ENCODE data around the gene EEFSEC.
A peak's percentile ranks its signal among the peaks of the same experiment; 100 is the strongest.

The EEFSEC gene

DNA sequence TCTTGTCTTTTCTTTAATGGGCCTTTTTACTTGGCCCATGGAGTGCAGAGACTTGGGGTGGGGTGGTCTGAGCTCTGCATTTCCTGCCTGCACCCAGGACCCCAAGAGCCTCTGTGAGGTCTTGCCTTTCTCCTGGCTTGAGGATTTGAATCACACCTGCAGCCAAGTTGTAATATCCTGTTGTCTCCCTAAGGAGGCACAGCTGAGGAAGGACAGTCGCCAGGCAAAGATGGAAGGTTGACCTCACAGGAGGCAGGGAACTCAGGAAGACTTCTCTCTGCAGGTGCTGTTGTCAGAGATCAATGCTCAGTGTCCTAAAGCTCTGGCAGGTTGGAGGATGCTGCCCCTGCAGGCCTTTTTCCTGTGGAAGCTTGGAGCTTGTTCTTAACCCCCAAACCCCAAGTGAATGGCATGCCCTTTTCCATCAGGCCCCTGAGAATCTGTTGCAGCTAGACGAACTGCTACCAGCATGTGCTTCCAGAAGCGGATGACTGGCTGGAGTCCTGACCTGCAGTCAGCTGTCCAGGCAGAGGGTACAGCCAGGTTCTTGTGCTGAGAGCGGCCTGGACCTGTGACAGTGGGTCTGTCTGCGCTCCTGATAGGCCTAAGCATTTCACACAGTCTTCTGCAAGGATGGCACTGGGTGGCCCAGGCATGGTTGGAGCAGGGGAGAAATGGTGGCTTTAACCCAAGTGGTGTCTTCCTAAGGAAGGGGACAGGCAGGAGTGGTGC is 120.0 kb downstream of the EEFSEC start:
- no peak for DNase-seq

- DNase-seq = no peak
These were observed 120.7 kb downstream of the EEFSEC start for GRCh38 chr3:128273841-128274573.

- no peak for DNase-seq
These were observed 121.6 kb downstream of the EEFSEC start for GRCh38 chr3:128274837-128275236.

- no peak for DNase-seq
These were observed 122.2 kb downstream of the EEFSEC start for GRCh38 chr3:128275316-128276145.

DNA sequence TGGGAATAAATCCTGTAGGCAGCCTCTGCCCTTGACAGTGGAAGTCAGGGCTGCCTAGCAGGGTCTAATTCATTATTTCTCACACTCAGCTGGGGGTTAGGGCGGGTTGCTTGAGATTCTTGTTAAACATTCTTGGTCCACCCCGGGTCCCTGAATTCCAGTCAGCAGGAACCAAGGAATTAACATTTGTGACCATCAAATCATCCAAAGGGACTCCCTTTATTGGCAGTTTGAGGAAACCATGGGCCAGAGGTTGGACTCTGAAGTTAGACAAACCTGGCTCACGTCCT is 122.8 kb downstream of the EEFSEC start:
- no peak for DNase-seq

GRCh38 chr3:128276577-128277183 is 123.4 kb downstream of the EEFSEC start:
- DNase-seq = no peak

GRCh38 chr3:128277378-128278069 is 124.2 kb downstream of the EEFSEC start:
- no peak for DNase-seq

DNA sequence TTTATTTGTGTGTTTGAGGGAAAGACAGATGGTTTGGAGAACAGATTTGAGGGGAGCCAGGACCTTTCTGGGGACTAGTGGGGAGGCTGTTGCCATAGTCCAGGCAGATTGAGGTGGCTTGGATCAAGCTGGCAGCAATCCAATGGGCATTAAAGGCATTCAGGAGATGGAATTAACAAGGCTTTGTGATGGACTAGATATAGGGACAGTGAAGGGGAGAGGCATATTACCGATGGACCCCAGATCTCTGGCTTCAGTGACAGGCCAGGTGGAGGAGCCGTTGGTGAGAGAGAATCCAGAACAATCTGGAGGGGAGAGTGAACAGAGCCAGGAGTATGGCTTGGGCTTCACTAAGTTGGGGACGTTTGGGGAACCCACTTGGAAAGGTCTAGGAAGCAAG is 124.8 kb downstream of the EEFSEC start:
- DNase-seq = peak in 1 of 14 donors; percentile 12

- DNase-seq = peak in 7 of 14 donors; percentile 8 to 37 (median 25)
These were observed 125.7 kb downstream of the EEFSEC start for GRCh38 chr3:128278761-128279600.

GRCh38 chr3:128279601-128279880 is 126.3 kb downstream of the EEFSEC start:
- DNase-seq = no peak

DNA sequence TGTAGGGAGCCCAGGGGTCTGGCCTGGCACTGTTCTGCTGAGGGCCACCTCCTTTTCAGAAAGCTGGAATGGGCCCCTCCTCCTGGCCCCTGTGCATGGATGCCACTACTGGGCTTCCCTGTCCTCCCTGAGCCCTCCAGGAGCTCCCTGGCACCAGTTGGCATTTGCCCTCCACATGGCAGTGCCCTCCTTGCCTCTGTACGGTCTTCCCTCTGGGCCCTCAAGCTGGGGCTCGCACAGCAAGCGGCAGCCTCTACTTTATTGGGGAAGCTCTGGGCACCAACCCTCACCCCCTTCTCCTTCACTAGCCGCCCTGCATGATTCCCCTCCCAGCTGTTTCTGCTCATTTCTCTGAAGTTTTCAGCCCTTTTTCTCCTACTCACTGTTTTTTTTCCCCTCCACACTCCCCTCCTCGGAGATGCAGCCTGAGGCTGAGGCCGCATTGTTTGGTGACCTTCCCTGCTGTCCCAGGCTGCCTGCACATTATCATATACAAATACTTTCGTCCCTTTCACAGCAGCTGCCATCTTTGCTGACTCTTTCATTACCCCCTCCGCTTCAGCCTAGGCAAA is 127.3 kb downstream of the EEFSEC start:
- no peak for DNase-seq

DNA sequence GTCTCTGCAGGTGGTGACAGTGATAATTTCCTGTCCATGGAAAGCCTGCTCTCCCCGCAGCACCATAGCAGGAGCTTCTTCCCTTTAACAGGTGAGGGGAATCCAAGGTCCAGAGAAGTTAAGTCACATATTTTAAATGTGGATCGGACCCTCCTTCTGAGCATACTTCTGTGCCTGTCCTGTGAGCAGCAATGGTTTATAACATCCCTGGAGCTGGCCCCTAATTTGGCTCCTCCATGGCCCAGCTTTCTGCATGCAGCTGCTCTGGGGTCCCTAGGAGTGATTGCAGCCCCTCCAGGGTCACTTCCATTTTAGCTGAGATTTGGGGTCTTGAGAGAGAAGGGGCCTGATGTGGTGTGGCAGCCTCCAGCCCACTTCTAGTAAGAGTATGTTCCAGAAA is 127.8 kb downstream of the EEFSEC start:
- DNase-seq = no peak

GRCh38 chr3:128281461-128282367 is 128.4 kb downstream of the EEFSEC start:
- DNase-seq = peak in 1 of 14 donors; percentile 21

DNA sequence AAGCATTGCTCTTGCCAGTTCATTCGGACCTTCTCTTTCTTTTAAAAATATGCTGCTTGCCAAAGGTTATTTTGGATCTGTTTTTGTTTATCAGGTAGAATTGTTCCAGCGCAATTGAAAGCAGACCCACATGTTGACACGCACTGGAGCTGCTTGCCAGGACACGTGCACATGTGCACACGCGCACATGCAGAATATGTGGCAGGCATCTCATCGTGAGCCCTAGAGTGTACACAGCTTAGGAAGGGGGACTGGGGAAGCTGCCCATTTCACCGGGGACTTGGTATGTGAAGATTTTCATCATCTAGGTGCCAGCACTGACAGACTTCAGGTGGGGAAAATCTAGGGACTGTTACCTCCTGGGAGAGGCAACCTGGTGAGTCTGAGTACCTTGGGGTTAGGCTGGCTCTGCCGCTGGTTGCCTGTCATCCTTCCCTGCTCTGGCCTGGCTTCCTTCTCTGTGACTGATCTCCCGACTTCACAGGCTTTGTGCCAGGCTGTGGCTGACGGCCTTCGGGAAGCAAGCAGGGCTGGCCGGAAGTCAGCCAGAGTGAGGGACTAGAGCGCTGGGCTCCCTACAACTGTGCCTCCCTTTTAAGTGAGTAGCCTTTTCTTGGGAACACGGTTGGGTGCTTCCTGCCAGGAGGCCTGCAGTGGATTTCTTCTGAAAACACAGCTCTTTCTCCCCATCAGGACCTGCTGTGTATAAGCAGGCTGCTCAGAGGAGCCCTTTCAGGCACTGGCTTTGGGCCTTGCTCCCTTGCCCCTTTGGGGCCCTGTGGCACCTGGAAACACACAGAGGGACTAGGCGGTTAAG is 129.3 kb downstream of the EEFSEC start:
- peak in 5 of 14 donors; percentile 24 to 77 (median 31) for DNase-seq

DNA sequence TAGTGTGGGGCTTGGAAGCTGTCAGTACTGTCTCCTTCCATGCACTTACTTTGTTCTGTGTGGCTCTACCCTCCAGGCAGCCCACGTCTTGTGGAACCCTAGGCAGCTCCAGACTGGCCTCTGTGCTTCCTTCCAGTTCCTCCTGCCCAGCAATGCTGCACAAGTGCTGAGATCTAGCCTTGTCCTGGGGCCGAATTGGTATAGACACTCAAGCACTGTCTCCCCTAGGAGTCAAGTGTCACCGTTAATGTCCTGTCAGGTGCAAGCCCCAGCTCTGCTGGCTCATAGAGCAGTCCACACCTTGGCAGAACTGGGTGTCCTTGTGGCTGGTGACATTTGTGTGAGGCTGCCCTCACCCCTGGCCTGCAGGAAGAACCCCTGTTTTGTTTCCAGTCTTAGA is 130.1 kb downstream of the EEFSEC start:
- DNase-seq = no peak

DNA sequence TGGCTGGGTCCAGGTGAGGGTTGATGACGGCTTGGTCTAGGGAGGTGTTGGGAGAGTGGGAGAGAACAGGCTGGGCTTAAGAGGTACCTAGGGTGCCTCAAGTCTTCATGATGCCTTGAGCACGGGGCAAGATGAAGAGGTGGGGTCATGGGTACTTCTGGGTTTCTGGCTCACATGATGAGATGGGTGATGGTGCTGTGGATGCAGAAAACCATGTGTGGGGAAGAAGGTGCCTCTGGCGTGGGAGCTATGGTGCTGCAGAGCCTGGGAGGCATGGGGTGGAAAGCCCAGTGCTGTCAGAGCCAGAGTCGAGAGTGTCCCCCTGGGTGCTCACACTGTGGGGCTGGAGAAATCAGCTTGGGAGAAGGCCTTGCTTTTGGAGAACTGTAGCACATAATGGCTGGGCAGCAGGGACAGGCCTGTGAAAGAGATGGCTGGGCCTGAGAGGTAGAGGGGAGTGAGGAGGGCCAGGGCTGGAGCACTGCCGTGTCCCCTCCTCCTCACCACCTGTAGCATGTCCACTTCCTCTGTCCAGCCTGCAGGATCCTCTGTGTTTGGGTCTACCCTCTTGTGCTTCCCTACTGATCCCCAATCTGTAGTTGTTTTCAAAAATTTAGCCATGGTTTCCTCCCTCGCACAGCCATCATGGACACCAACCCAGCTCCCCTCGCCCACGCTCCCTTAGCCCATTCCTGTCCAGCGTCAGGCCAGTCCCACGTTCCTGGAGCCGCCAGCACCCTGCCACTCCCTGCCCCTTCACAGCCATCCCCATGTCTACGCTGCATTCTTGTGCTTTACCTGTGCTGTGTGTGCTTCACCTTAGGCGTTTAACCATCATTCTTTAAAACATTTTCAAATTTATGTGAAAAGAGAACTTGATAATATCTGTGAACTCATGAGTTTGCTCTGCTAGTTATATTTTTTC is 132.0 kb downstream of the EEFSEC start:
- no peak for DNase-seq

DNA sequence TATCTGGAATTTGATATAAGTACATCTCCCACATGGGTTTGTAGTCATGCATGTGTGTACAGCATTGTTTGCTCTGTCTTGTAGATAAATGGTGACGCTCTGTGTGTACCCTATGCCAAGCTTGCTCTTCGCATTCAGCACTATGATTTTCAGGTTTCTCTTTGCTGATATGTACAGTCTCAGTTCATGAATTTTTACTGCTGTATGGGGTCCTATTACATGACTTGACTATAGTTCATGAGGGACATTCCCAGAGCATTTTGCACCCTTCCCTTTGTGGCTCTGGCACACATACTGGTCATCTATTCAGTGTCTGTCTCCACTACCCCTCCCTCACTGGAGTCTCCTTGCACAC is 132.7 kb downstream of the EEFSEC start:
- DNase-seq = no peak

DNA sequence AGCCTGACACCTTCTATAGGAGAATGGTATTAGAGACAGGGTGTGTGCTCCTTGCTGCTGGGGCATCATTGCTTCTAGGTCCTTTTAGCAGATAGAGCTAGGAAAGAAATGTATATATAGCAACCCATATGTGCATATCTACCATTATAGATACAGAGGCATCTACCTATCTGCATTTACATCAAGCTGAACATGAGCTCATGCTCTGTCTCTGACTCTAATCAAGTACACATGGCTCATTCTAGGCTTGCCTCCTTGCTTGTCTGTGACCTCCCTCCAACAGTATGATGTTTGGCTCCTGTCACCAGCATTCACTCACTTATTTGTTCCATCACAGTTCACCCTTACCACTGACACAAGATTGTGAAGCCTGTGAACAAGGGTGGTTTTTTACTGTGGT is 133.4 kb downstream of the EEFSEC start:
- DNase-seq = no peak

Measured in C1 segment of cervical spinal cord (tissue), 14 donors.